HL-60 (cell line): Measurements from ENCODE around the gene SH3BP1.
"Not testable (repeated sequence)": the region's sequence is repeated elsewhere in the genome, so short reads cannot be mapped to it uniquely, and the experiment has no call there.

ENCODE experiments used
- CTCF ChIP-seq: IDR thresholded peaks from one replicate; pipeline ENCODE4 v1.5.1; 2011; ENCODE audit warnings: low read length, control low read depth, inconsistent platforms; ENCODE audit not compliant: insufficient read depth
- REST ChIP-seq: IDR thresholded peaks from 2 replicates; pipeline ENCODE4 v1.6.1; 2012; ENCODE audit warnings: low read depth; ENCODE audit not compliant: insufficient replicate concordance

GRCh38 chr22:37656583-37656982, 17.1 kb downstream of the SH3BP1 start:
- TF ChIP-seq CTCF, REST: not testable (repeated sequence)
